Fibroblast of lung (primary cell): ENCODE measurements around the gene GLCCI1. TPM values are rescaled to one million over a fixed set of nuclear protein-coding genes. Genes with fewer than 3 reads are reported as not detected.

Experiments used
- DNase-seq, 2 donors: peaks; one replicate each; pipeline versions ENCODE4 v3.0.0 to v3.0.0-alpha.2; 2010; ENCODE audit warnings: low read depth in 2 of 2
- H2AFZ ChIP-seq: 2 replicates; pipeline ENCODE4 v1.5.1; 2012; ENCODE audit warnings: low read length, control low read depth, inconsistent platforms
- H3K27ac ChIP-seq: 2 replicates; pipeline ENCODE4 v1.5.1; 2011; ENCODE audit warnings: low read length, control low read depth; ENCODE audit not compliant: insufficient read depth
- H3K27me3 ChIP-seq: 2 replicates; pipeline ENCODE4 v1.5.1; 2011; ENCODE audit warnings: mild to moderate bottlenecking, low read length; ENCODE audit not compliant: control insufficient read depth, insufficient read depth
- H3K36me3 ChIP-seq: 2 replicates; pipeline ENCODE4 v1.5.1; 2011; ENCODE audit warnings: low read length; ENCODE audit not compliant: control insufficient read depth, insufficient read depth
- H3K4me1 ChIP-seq: 2 replicates; pipeline ENCODE4 v1.5.1; 2011; ENCODE audit warnings: low read length; ENCODE audit not compliant: control insufficient read depth, insufficient read depth; ENCODE audit errors: extremely low read depth
- H3K4me2 ChIP-seq: 2 replicates; pipeline ENCODE4 v1.5.1; 2011; ENCODE audit warnings: low read length, control low read depth; ENCODE audit not compliant: insufficient read depth; ENCODE audit errors: extremely low read depth
- H3K4me3 ChIP-seq, 4 experiments: fragments of 200-600 bp in 1 of 4; sonication (generic) in 1 of 4; replicated peaks in 1 of 4; 2 replicates each; pipeline ENCODE4 v1.5.1; 2011 to 2016; ENCODE audit warnings: low read length in 4 of 4, low read depth in 3 of 4, mild to moderate bottlenecking in 3 of 4, control low read depth in 2 of 4, inconsistent platforms in 1 of 4, mixed read lengths in 1 of 4; ENCODE audit not compliant: insufficient read depth in 1 of 4; ENCODE audit errors: control extremely low read depth in 1 of 4
- H3K79me2 ChIP-seq: 2 replicates; pipeline ENCODE4 v1.5.1; 2012; ENCODE audit warnings: mild to moderate bottlenecking, low read length, inconsistent platforms; ENCODE audit not compliant: control insufficient read depth, insufficient read depth
- H3K9ac ChIP-seq: 2 replicates; pipeline ENCODE4 v1.5.1; 2011; ENCODE audit warnings: mild to moderate bottlenecking, low read length, control low read depth; ENCODE audit not compliant: insufficient read depth
- H3K9me3 ChIP-seq: 2 replicates; pipeline ENCODE4 v1.5.1; 2012; ENCODE audit warnings: low read depth, low read length; ENCODE audit not compliant: control insufficient read depth, insufficient read depth
- H4K20me1 ChIP-seq: 2 replicates; pipeline ENCODE4 v1.5.1; 2011; ENCODE audit warnings: low read length; ENCODE audit not compliant: control insufficient read depth, insufficient read depth; ENCODE audit errors: extremely low read depth
- CTCF ChIP-seq, 2 donors: IDR thresholded peaks in 1 of 2; conservative IDR thresholded peaks in 1 of 2; 1 replicate in 1 of 2; 2 replicates in 1 of 2; pipeline ENCODE4 v1.5.1; 2011 to 2012; ENCODE audit warnings: low read length in 2 of 2, control low read depth in 1 of 2, inconsistent platforms in 1 of 2, low read depth in 1 of 2, mild to moderate bottlenecking in 1 of 2
- EZH2 ChIP-seq: IDR thresholded peaks from 2 replicates; pipeline ENCODE4 v1.5.1; 2012; ENCODE audit warnings: low read length, control low read depth, mild to moderate bottlenecking; ENCODE audit errors: missing control alignments
- polyA plus RNA-seq, 2 donors: library from polyadenylated mRNA; depleted of rRNA in 1 of 2; stranded (reverse) in 1 of 2; unstranded in 1 of 2; fragments of >200 nt; gene quantifications; 2 replicates each; pipeline ENCODE4 v1.2.1, GENCODE V29; 2011 to 2012; ENCODE audit warnings: missing spikeins in 1 of 2
- total RNA-seq: library from RNA; depleted of rRNA; stranded (reverse); fragments of >200 nt; gene quantifications from 2 replicates; pipeline ENCODE4 v1.2.1, GENCODE V29; 2014

GLCCI1 gene
- total and polyA plus RNA-seq, 2 donors (not counting 1 experiment from before 2014, with no cell fraction given), result 4.4 to 8.3 TPM

- no peaks in the 10 kb centered on the region for H3K79me2 ChIP-seq
- H3K27me3 ChIP-seq, result no peaks in the 10 kb centered on the region
- DNase-seq, result no peak
- H3K4me1 ChIP-seq, result no peaks in the 10 kb centered on the region
- no peaks in the 10 kb centered on the region for H3K36me3 ChIP-seq
- no peak overlapping the region for H3K4me3 ChIP-seq
- H3K9me3 ChIP-seq, result no peaks in the 10 kb centered on the region
- no peak overlapping the region for H3K27ac ChIP-seq
- no peak overlapping the region for H2AFZ ChIP-seq
- H4K20me1 ChIP-seq, result no peaks in the 10 kb centered on the region
- no peak overlapping the region for H3K9ac ChIP-seq
- H3K4me2 ChIP-seq, result no peak overlapping the region
- TF ChIP-seq EZH2 (no peak), CTCF (conservative IDR thresholded peaks at IDR 0.05 in 1 of 2, IDR thresholded peaks at IDR 0.05 in 1 of 2; ENCODE audit: low read depth in 1 of 2, low read length in 2 of 2) (no peak)
Observed at GRCh38 chr7:8119262-8119661, 150.7 kb downstream of the GLCCI1 start.

GRCh38 chr7:8120390-8121058 lies 151.9 kb downstream of the GLCCI1 start:
- H4K20me1 ChIP-seq, result no peaks in the 10 kb centered on the region
- H3K27me3 ChIP-seq, result no peaks in the 10 kb centered on the region
- H3K4me3 ChIP-seq, result no peak overlapping the region
- H3K9me3 ChIP-seq, result no peaks in the 10 kb centered on the region
- no peak overlapping the region for H3K27ac ChIP-seq
- H3K36me3 ChIP-seq, result no peaks in the 10 kb centered on the region
- H2AFZ ChIP-seq, result no peak overlapping the region
- DNase-seq, result no peak
- H3K4me2 ChIP-seq, result no peak overlapping the region
- H3K4me1 ChIP-seq, result no peaks in the 10 kb centered on the region
- TF ChIP-seq EZH2 (no peak), CTCF (conservative IDR thresholded peaks at IDR 0.05 in 1 of 2, IDR thresholded peaks at IDR 0.05 in 1 of 2; ENCODE audit: low read depth in 1 of 2, low read length in 2 of 2) (no peak)
- H3K79me2 ChIP-seq, result no peaks in the 10 kb centered on the region
- H3K9ac ChIP-seq, result no peak overlapping the region

DNA sequence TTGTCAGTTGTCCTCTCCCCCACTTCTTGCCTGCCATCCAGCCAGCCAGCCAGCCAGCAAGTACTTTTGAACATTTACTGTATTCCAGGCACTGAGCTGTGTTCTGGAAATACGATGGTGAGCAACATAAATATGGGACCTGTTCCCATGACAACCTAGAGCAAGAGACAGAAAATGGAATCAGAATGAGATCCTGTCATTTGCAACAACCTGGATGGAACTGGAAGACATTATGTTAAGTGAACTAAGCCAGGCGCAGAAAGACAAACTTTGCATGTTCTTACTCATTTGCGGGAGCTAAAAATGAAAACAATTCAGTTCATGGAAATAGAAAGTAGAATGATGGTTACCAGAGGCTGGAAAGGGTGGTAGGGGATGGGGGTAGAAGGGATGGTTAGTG lies 152.6 kb downstream of the GLCCI1 start:
- TF ChIP-seq EZH2 (no peak), CTCF (conservative IDR thresholded peaks at IDR 0.05 in 1 of 2, IDR thresholded peaks at IDR 0.05 in 1 of 2; ENCODE audit: low read depth in 1 of 2, low read length in 2 of 2) (no peak)
- Histone ChIP-seq H2AFZ (no peak overlapping the region), H3K4me2 (no peak overlapping the region), H3K9ac (no peak overlapping the region), H3K9me3 (no peaks in the 10 kb centered on the region), H3K27me3 (no peaks in the 10 kb centered on the region), H3K4me1 (no peaks in the 10 kb centered on the region), H3K4me3 (no peak overlapping the region), H4K20me1 (no peaks in the 10 kb centered on the region), H3K36me3 (no peaks in the 10 kb centered on the region), H3K79me2 (no peaks in the 10 kb centered on the region), H3K27ac (no peak overlapping the region)
- no peak for DNase-seq
